Nephron (organoid): Measurements from ENCODE around the gene RPL36.
A peak's percentile ranks its signal among the peaks of the same experiment; 100 is the strongest.

ENCODE experiments used
- H3K27ac Mint-ChIP-seq, 3 experiments: 2 replicates each; pipeline ENCODE4 v1.8.0; 2020; ENCODE audit warnings: mixed read lengths in 3 of 3, mild to moderate bottlenecking in 2 of 3, moderate library complexity in 1 of 3
- H3K27me3 Mint-ChIP-seq: 2 replicates; pipeline ENCODE4 v1.8.0; 2021; ENCODE audit warnings: low read depth, mild to moderate bottlenecking, moderate library complexity, mixed read lengths
- H3K36me3 Mint-ChIP-seq: 2 replicates; pipeline ENCODE4 v1.8.0; 2020; ENCODE audit warnings: low read depth, mixed read lengths
- H3K4me1 Mint-ChIP-seq: 2 replicates; pipeline ENCODE4 v1.8.0; 2020; ENCODE audit warnings: mixed read lengths
- H3K4me3 Mint-ChIP-seq, 3 experiments: 2 replicates each; pipeline ENCODE4 v1.8.0; 2020; ENCODE audit warnings: mild to moderate bottlenecking in 3 of 3, mixed read lengths in 3 of 3, moderate library complexity in 2 of 3
- H3K9me3 Mint-ChIP-seq: 2 replicates; pipeline ENCODE4 v1.8.0; 2020; ENCODE audit warnings: mixed read lengths
- CTCF ChIP-seq, 3 experiments: fragments of 200-600 bp; sonication (generic); IDR thresholded peaks; one replicate each; pipeline ENCODE4 v1.5.0; 2021; ENCODE audit warnings: antibody characterized with exemption in 3 of 3; ENCODE audit not compliant: unreplicated experiment in 3 of 3

RPL36 gene

GRCh38 chr19:5690125-5690954, at the start of gene RPL36:
TSS of gene RPL36 (plus strand) at chr19:5690295. CDS start at chr19:5690508, 213 bp downstream.
- peak; percentile 97 to 98 (median 97) for TF ChIP-seq CTCF (IDR thresholded peaks at IDR 0.05; ENCODE audit: unreplicated experiment in 3 of 3)
- peaks cover 8% of the 10 kb centered on the region for H3K27me3 Mint-ChIP-seq
- H3K4me3 Mint-ChIP-seq = peak within 1 kb of the TSS; percentile 99
- H3K27ac Mint-ChIP-seq = peak within 1 kb of the TSS; percentile 95 to 98 (median 97)
- H3K36me3 Mint-ChIP-seq = peaks cover 11% of the 10 kb centered on the region
- peaks cover 16% of the 10 kb centered on the region for H3K4me1 Mint-ChIP-seq
- H3K9me3 Mint-ChIP-seq = no peaks in the 10 kb centered on the region

DNA sequence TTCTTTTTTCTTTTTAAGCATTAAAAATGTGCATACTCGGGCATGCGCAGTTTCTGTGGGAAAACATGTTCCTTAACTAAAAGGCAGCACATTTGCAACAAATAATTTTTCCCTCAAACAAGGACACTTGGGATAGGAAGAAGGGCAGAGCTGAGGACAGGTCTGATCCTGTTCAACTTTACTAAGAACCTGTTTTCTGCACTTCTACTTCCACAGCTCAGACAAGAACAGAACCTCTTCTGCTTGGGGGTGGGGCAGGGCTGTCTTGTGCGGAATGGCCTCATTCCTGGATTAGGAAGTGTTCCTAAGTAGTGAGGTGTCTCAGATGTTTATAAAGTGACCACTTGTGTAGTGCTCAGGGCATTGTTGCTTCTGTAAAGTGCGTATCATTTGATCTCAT, 48.9 kb upstream of the RPL36 start:
- Mint-ChIP-seq H3K27me3 (no peaks in the 10 kb centered on the region), H3K9me3 (no peaks in the 10 kb centered on the region), H3K4me3 (no peak overlapping the region), H3K4me1 (no peaks in the 10 kb centered on the region), H3K27ac (no peak overlapping the region), H3K36me3 (peaks cover 58% of the 10 kb centered on the region)
- no peak for TF ChIP-seq CTCF (IDR thresholded peaks at IDR 0.05; ENCODE audit: unreplicated experiment in 3 of 3)

GRCh38 chr19:5642204-5642603, 47.9 kb upstream of the RPL36 start:
- H3K27ac Mint-ChIP-seq = no peak overlapping the region
- H3K4me1 Mint-ChIP-seq = no peaks in the 10 kb centered on the region
- no peaks in the 10 kb centered on the region for H3K9me3 Mint-ChIP-seq
- peaks cover 68% of the 10 kb centered on the region for H3K36me3 Mint-ChIP-seq
- no peak for TF ChIP-seq CTCF (IDR thresholded peaks at IDR 0.05; ENCODE audit: unreplicated experiment in 3 of 3)
- H3K27me3 Mint-ChIP-seq = no peaks in the 10 kb centered on the region
- H3K4me3 Mint-ChIP-seq = no peak overlapping the region

DNA sequence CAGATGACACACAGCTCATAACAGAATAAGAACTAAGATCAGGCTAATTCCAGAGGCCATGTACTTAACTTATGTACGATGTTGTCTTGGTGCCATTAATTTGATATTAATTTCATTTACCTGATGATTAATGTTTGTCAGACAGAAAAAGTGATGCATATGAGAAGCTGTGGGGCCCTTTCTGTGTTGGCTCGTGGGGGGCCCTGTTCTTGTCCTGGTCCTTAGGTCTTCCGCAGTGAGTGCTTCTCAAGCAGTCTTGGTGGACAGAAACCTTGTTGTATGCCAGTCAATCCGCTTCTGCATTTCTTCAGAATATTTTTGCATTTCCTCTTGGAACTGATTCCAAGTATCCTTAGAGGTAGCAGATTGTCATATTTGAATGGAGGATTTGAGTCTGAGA, 47.0 kb upstream of the RPL36 start:
- Mint-ChIP-seq H3K27ac (no peak overlapping the region), H3K9me3 (no peaks in the 10 kb centered on the region), H3K4me3 (no peak overlapping the region), H3K4me1 (no peaks in the 10 kb centered on the region), H3K27me3 (no peaks in the 10 kb centered on the region), H3K36me3 (peaks cover 70% of the 10 kb centered on the region)
- no peak for TF ChIP-seq CTCF (IDR thresholded peaks at IDR 0.05; ENCODE audit: unreplicated experiment in 3 of 3)

GRCh38 chr19:5644037-5644436, 46.1 kb upstream of the RPL36 start:
- Mint-ChIP-seq H3K4me3 (no peak overlapping the region), H3K9me3 (no peaks in the 10 kb centered on the region), H3K4me1 (no peaks in the 10 kb centered on the region), H3K27ac (no peak overlapping the region), H3K36me3 (peaks cover 76% of the 10 kb centered on the region), H3K27me3 (no peaks in the 10 kb centered on the region)
- no peak for TF ChIP-seq CTCF (IDR thresholded peaks at IDR 0.05; ENCODE audit: unreplicated experiment in 3 of 3)

DNA sequence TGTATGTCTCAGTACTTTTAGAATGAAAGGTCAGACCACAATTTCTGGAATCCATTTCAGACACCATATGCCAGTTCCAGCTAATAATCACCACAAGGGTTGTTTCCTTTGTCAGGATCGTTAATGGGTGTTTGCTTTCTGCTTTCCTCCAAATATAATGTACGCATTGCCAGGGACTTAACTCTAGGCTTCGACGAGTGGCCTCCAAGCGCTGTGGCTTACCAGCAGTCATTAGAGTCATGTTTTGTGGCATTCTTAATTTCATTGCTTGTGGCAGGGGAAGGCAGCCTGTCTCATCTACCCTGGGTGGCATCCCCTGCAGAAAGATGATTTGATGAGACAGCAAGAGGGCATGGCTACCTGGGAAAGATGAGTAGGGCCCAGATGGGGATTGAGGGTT, 44.7 kb upstream of the RPL36 start:
- TF ChIP-seq CTCF (IDR thresholded peaks at IDR 0.05; ENCODE audit: unreplicated experiment in 3 of 3) = no peak
- Mint-ChIP-seq H3K4me3 (no peak overlapping the region), H3K36me3 (peaks cover 80% of the 10 kb centered on the region), H3K27me3 (no peaks in the 10 kb centered on the region), H3K9me3 (no peaks in the 10 kb centered on the region), H3K4me1 (no peaks in the 10 kb centered on the region), H3K27ac (no peak overlapping the region)
